BJ (cell line): ENCODE measurements around the gene DDR2. TPM values are rescaled to one million over a fixed set of nuclear protein-coding genes. Genes with fewer than 3 reads are reported as not detected.
"Not testable (repeated sequence)": the region's sequence is repeated elsewhere in the genome, so short reads cannot be mapped to it uniquely, and the experiment has no call there.

Experiments
- CTCF ChIA-PET: fragments of 350-600 bp; formaldehyde crosslinking; extraction: SDS; loops from one replicate; lab custom pipeline; 2021; ENCODE audit warnings: antibody characterized with exemption, inconsistent platforms; lab: Yijun Ruan, JAX
- POLR2A ChIA-PET: fragments of 300-600 bp; sonication (Branson Sonifier 250); formaldehyde crosslinking; extraction: SDS; loops from one replicate; lab custom pipeline; 2021; ENCODE audit warnings: antibody characterized with exemption; lab: Charles Lee
- DNase-seq: peaks from one replicate; pipeline ENCODE4 v3.0.0-alpha.2; 2011; ENCODE audit warnings: low read depth
- H3K27me3 ChIP-seq: 2 replicates; pipeline ENCODE4 v1.6.0; 2011; ENCODE audit warnings: low read length; ENCODE audit not compliant: control insufficient read depth, insufficient read depth
- H3K36me3 ChIP-seq: 2 replicates; pipeline ENCODE4 v1.5.1; 2011; ENCODE audit warnings: low read length; ENCODE audit not compliant: control insufficient read depth, insufficient read depth
- H3K4me3 ChIP-seq: 2 replicates; pipeline ENCODE4 v1.5.1; 2011; ENCODE audit warnings: low read depth, mild to moderate bottlenecking, control low read depth, low read length
- polyA plus RNA-seq: library from polyadenylated mRNA; depleted of rRNA; stranded (reverse); fragments of >200 nt; gene quantifications from 2 replicates; pipeline ENCODE4 v1.2.3, GENCODE V29; 2011
- TF ChIP-seq, protein P1 (sequence below): IDR thresholded peaks from 2 replicates; pipeline ENCODE4 v1.5.1; 2011; ENCODE audit warnings: low read depth, mild to moderate bottlenecking, control low read depth, inconsistent platforms, low read length, moderate library complexity; ENCODE audit not compliant: insufficient read depth

The DDR2 gene
- polyA plus RNA-seq, 1 experiment, result 282 TPM

DNA sequence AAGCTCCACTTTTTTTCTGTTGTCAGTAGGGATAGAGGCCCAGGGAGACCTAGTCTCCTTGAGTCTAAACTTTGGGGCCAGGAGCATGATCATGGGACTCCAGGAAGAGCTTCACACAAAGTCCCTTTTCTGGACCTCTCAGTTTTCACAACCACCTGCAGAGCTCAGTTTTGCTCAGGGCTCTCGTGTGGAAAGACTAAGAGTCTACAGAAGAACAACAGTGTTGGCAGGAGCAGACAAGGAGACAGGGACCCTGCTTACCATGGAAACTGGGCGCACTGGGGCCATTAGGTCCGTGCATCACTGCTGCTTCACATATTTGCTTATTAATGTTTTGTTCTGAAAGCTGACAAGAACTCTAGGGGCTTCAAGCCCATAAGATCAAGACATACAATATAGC, 94.3 kb downstream of the DDR2 start:
- H3K27me3 ChIP-seq, result no peaks in the 10 kb centered on the region
- TF ChIP-seq, protein P1, sequence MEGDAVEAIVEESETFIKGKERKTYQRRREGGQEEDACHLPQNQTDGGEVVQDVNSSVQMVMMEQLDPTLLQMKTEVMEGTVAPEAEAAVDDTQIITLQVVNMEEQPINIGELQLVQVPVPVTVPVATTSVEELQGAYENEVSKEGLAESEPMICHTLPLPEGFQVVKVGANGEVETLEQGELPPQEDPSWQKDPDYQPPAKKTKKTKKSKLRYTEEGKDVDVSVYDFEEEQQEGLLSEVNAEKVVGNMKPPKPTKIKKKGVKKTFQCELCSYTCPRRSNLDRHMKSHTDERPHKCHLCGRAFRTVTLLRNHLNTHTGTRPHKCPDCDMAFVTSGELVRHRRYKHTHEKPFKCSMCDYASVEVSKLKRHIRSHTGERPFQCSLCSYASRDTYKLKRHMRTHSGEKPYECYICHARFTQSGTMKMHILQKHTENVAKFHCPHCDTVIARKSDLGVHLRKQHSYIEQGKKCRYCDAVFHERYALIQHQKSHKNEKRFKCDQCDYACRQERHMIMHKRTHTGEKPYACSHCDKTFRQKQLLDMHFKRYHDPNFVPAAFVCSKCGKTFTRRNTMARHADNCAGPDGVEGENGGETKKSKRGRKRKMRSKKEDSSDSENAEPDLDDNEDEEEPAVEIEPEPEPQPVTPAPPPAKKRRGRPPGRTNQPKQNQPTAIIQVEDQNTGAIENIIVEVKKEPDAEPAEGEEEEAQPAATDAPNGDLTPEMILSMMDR, result no peak
- H3K36me3 ChIP-seq, result peaks cover 3% of the 10 kb centered on the region
- ChIA-PET CTCF (no interaction called here), POLR2A (no interaction called here)
- H3K4me3 ChIP-seq, result no peak overlapping the region
- no peak for DNase-seq

DNA sequence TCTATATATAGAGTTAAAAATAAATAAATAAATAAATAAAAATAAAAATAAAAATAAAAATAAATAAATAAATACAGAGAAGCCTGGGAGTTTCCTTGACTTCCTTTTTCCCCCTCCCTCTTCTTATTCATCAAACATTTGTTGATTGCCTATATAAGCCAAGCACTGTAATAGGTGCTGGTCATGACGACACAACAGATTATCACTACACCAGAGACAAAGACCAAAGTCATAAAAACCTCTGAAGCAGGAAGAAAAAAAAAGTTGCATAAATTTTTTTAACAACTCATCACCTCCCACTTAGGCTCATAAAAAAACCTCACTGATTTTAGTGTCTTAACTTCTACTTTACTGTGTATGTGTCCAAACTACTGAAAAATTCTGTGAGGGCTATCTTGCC, 95.2 kb downstream of the DDR2 start:
- DNase-seq, H3K36me3 ChIP-seq, POLR2A ChIA-PET, H3K27me3 ChIP-seq, CTCF ChIA-PET, H3K4me3 ChIP-seq: not testable (repeated sequence)

DNA sequence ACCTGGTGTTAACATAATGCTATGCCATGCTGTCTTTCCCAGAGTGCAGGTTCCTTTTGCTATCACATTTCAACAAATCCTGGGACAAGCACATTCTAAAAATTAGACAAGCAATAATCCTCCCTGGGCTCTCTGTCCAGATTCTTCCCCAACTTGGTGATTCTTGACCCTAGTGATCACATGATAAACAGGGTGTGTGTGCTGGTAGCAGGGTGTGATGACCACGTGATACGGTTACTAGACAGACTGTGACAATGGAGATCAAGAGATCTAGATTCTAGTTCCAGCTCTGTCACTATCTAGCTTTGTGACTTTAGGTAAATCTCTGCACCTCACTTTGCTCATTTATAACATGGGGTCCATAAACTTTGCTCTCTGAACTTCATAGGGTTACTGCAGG, 96.3 kb downstream of the DDR2 start:
- TF ChIP-seq, protein P1, result no peak
- ChIA-PET CTCF (no interaction called here), POLR2A (no interaction called here)
- Histone ChIP-seq H3K4me3 (no peak overlapping the region), H3K36me3 (peaks cover 10% of the 10 kb centered on the region), H3K27me3 (no peaks in the 10 kb centered on the region)
- no peak for DNase-seq

DNA sequence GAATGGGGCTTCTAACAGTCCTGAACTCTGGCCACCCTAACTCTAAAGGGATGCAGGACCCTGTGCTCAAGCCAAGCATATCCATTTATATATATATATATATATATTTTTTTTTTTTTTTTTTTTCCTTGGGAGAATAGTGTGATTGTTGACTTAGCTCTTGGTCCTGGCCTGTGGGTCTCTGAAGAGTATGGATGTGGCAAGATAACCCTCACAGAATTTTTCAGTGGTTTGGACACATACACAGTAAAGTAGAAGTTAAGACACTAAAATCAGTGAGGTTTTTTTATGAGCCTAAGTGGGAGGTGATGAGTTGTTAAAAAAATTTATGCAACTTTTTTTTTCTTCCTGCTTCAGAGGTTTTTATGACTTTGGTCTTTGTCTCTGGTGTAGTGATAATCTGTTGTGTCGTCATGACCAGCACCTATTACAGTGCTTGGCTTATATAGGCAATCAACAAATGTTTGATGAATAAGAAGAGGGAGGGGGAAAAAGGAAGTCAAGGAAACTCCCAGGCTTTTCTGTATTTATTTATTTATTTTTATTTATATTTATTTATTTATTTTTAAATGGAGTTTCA, 97.0 kb downstream of the DDR2 start:
- H3K27me3 ChIP-seq, DNase-seq, H3K4me3 ChIP-seq, H3K36me3 ChIP-seq, POLR2A ChIA-PET: not testable (repeated sequence)
- CTCF ChIA-PET, result interaction anchor here (1.1 kb wide), 1 partner anchor 17 kb away, joined by 3 read pairs; no protein-coding TSS in a partner anchor

DNA sequence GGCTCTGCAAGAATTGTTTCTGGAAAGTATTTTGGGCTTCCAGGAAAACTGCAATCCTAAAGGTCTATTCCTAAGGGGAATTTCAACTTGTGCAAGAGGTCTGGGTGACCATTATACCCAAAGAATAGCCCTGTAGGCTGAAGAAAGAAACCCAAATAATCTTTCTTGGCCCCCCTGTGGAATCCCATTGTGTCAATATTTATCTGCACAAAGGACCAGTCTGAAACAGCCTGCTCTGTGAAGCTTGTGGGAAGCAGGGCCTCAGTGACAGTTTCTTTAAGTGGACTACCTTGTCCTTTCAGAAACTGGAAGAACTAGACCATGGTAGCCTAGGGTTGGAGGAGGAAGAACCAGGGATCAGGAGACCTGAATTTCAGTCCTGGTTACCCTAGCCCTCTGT, 99.8 kb downstream of the DDR2 start:
- H3K36me3 ChIP-seq, result peaks cover 9% of the 10 kb centered on the region
- DNase-seq, result no peak
- no peaks in the 10 kb centered on the region for H3K27me3 ChIP-seq
- ChIA-PET POLR2A (no interaction called here), CTCF (no interaction called here)
- TF ChIP-seq, protein P1, result no peak
- no peak overlapping the region for H3K4me3 ChIP-seq

DNA sequence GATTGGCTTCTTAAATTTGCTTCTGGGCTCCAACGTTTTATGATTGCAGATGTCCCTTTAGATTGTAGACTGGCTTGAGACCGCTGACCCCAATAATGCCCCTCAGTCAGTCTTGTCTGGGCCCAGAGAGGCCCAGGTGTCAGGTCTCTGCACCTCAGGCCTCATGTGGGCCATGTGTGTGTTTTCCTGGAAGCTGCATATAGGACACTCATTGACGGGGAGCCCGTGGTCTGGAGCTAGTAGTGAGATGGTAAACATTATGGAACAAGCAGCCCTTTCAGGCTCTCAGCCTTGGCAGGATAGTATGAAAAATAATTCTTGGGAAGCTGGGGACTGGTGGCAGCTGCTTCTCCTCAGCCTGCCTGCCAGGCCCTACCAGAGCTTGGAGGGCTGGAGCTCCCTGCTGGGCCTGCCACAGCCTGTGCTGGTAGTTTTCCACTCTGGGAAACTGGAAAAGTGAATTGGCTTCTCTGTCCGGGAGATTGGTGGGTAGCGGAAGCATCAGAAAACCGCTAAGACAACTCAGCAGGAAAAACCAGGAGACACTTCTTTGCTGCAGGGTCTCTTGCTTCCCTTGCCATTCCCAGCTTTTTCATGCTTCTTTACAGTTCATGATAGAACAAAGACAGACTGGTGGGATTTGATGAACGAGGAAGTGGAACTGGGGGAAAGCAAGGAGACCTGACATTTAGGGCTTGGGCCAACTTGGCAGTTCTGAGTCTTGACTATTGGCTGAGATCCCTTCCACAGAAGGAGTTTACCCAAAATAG, 100.5 kb downstream of the DDR2 start:
- H3K4me3 ChIP-seq, result no peak overlapping the region
- peaks cover 9% of the 10 kb centered on the region for H3K36me3 ChIP-seq
- POLR2A ChIA-PET, result no interaction called here
- H3K27me3 ChIP-seq, result no peaks in the 10 kb centered on the region
- DNase-seq, result no peak
- TF ChIP-seq, protein P1, result no peak
- CTCF ChIA-PET, result no interaction called here
